Endothelial cell of umbilical vein (primary cell): Measurements from ENCODE around the gene C1QL4. TPM values are rescaled to one million over a fixed set of nuclear protein-coding genes. Genes with fewer than 3 reads are reported as not detected.

Experiments
- BruUV-seq: library from RNA; stranded (reverse); fragments of 400-500 nt; replicated peaks from 2 replicates; lab custom pipeline; 2021; lab: Mats Ljungman, UMichigan
- CTCF ChIA-PET: fragments of 300-600, 350-600 bp; sonication (Branson Sonifier 250); formaldehyde crosslinking; loops from one replicate; lab custom pipeline; 2021; ENCODE audit warnings: antibody characterized with exemption, inconsistent platforms; lab: Charles Lee
- POLR2A ChIA-PET: fragments of 300-600, 350-600 bp; sonication (Branson Sonifier 250); formaldehyde crosslinking; loops from one replicate; lab custom pipeline; 2021; ENCODE audit warnings: antibody characterized with exemption, inconsistent platforms; lab: Charles Lee
- DNase-seq: peaks from one replicate; pipeline ENCODE4 v3.0.0-alpha.2; 2011; ENCODE audit warnings: low read depth, low spot score
- FAIRE-seq: peaks from 2 replicates; lab custom pipeline; 2011; peaks lifted over from hg19 to GRCh38; lab: Jason Lieb, UNC
- H2AFZ ChIP-seq: 2 replicates; pipeline ENCODE4 v1.6.0; 2012; ENCODE audit warnings: low read depth, low read length, control low read depth, inconsistent platforms
- H3K27ac ChIP-seq: 2 replicates; pipeline ENCODE4 v1.5.1; 2011; ENCODE audit warnings: low read depth, mild to moderate bottlenecking, control low read depth, low read length, moderate library complexity; ENCODE audit not compliant: insufficient read depth
- H3K27me3 ChIP-seq, 2 experiments: 2 replicates each; pipeline versions ENCODE4 v1.6.0 to v1.6.1; 2011; ENCODE audit warnings: low read length in 2 of 2, mixed read lengths in 1 of 2; ENCODE audit not compliant: control insufficient read depth in 2 of 2, insufficient read depth in 2 of 2
- H3K36me3 ChIP-seq, 2 experiments: 2 replicates in 1 of 2; 3 replicates in 1 of 2; pipeline ENCODE4 v1.5.1; 2011; ENCODE audit warnings: low read length in 2 of 2, mild to moderate bottlenecking in 1 of 2, moderate library complexity in 1 of 2; ENCODE audit not compliant: control insufficient read depth in 2 of 2, insufficient read depth in 2 of 2; ENCODE audit errors: extremely low read depth in 1 of 2
- H3K4me1 ChIP-seq: 3 replicates; pipeline ENCODE4 v1.5.1; 2011; ENCODE audit warnings: mild to moderate bottlenecking, low read length; ENCODE audit not compliant: control insufficient read depth, insufficient read depth; ENCODE audit errors: extremely low read depth
- H3K4me2 ChIP-seq: 2 replicates; pipeline ENCODE4 v1.6.1; 2011; ENCODE audit warnings: low read length, control low read depth, mixed read lengths; ENCODE audit not compliant: insufficient read depth
- H3K4me3 ChIP-seq, 3 experiments: fragments of 200-600 bp in 1 of 3; sonication (generic), shearing (Covaris generic) in 1 of 3; replicated peaks in 1 of 3; 2 replicates each; pipeline ENCODE4 v1.5.1; 2011 to 2016; ENCODE audit warnings: control low read depth in 3 of 3, low read length in 3 of 3, mild to moderate bottlenecking in 2 of 3, inconsistent platforms in 1 of 3, low read depth in 1 of 3, moderate library complexity in 1 of 3; ENCODE audit not compliant: insufficient read depth in 1 of 3
- H3K79me2 ChIP-seq: 2 replicates; pipeline ENCODE4 v1.6.0; 2012; ENCODE audit warnings: low read length, inconsistent platforms; ENCODE audit not compliant: control insufficient read depth, insufficient read depth
- H3K9ac ChIP-seq: replicated peaks from 2 replicates; pipeline ENCODE3; 2011; ENCODE audit warnings: low read length, control low read depth; ENCODE audit not compliant: insufficient read depth; ENCODE audit errors: extremely low read depth
- H3K9me1 ChIP-seq: replicated peaks from 3 replicates; pipeline ENCODE4 v1.6.0; 2011; ENCODE audit warnings: mild to moderate bottlenecking, low read length; ENCODE audit not compliant: control insufficient read depth, insufficient read depth; ENCODE audit errors: extremely low read depth
- H3K9me3 ChIP-seq: replicated peaks from 2 replicates; pipeline ENCODE4 v1.5.1; 2012; ENCODE audit warnings: low read length, inconsistent platforms; ENCODE audit not compliant: control insufficient read depth, insufficient read depth
- H4K20me1 ChIP-seq: replicated peaks from 2 replicates; pipeline ENCODE3; 2011; ENCODE audit warnings: mild to moderate bottlenecking, low read length; ENCODE audit not compliant: control insufficient read depth, insufficient read depth; ENCODE audit errors: extremely low read depth
- EZH2 ChIP-seq: IDR thresholded peaks from 2 replicates; pipeline ENCODE4 v1.6.1; 2012; ENCODE audit warnings: borderline replicate concordance, low read depth, mild to moderate bottlenecking, moderate library complexity, low read length, inconsistent platforms; ENCODE audit not compliant: severe bottlenecking
- JUN ChIP-seq: IDR thresholded peaks from 2 replicates; pipeline ENCODE4 v1.6.1; 2011; ENCODE audit warnings: borderline replicate concordance, low read depth; ENCODE audit not compliant: insufficient read length, insufficient read depth
- MAX ChIP-seq: IDR thresholded peaks from 2 replicates; pipeline ENCODE4 v1.6.1; 2011; ENCODE audit not compliant: insufficient read depth, insufficient read length
- MYC ChIP-seq: IDR thresholded peaks from one replicate; pipeline ENCODE4 v1.6.1; 2011; ENCODE audit warnings: mild to moderate bottlenecking, low read depth, low read length
- dilution Hi-C: fragments of 300-500 bp; cut with MboI; formaldehyde crosslinking; loops from one replicate; pipeline ENCODE4 v1.15.0; 2019; ENCODE audit warnings: low sequenced_read_pairs; ENCODE audit not compliant: extremely low pct_ligation_motif_present
- intact Hi-C: fragments of 100-400 bp; cut with micrococcal nuclease; formaldehyde crosslinking; loops from one replicate; pipeline ENCODE4 v1.10.0; 2022
- polyA plus RNA-seq, 4 experiments: library from polyadenylated mRNA; depleted of rRNA in 3 of 4; stranded (reverse) in 3 of 4; unstranded in 1 of 4; fragments of >200 nt; gene quantifications; 2 replicates each; pipeline versions ENCODE4 v1.2.1 to v1.2.3, GENCODE V29; 2011 to 2012; ENCODE audit warnings: missing spikeins in 1 of 4
- total RNA-seq: library from RNA; stranded (reverse); gene quantifications from 2 replicates; pipeline ENCODE4 v1.2.3, GENCODE V29; 2021

C1QL4 gene
- total and polyA plus RNA-seq, 2 donors (not counting 3 experiments of a cell fraction or from before 2014, with no cell fraction given), result not detected

- H3K4me2 ChIP-seq, result no peak within 1 kb of the TSS
- dilution Hi-C loops, result no loop called here
- CTCF ChIA-PET, result interaction anchor here (0.8 to 12.9 kb wide), 16 partner anchors 8 to 315 kb away, joined by 3 to 173 read pairs (median 4); partner anchors contain the start of gene DNAJC22
Measured at GRCh38 chr12:49295082-49295936, 41.7 kb downstream of the C1QL4 start, which contains the start of gene PRPH. Gene PRPH (plus strand): TSS chr12:49295147. CDS start chr12:49295201, 54 bp downstream.

GRCh38 chr12:49294804-49295081 lies 42.2 kb downstream of the C1QL4 start:
- TF ChIP-seq EZH2, result no peak
- BruUV-seq, result no TSS peak
- Histone ChIP-seq H3K36me3 (no peaks in the 10 kb centered on the region), H4K20me1 (no peaks in the 10 kb centered on the region), H3K9ac (no peak overlapping the region), H3K9me3 (no peaks in the 10 kb centered on the region), H3K9me1 (no peaks in the 10 kb centered on the region), H3K27ac (no peak overlapping the region), H3K27me3 (peaks cover 32 to 42% of the 10 kb centered on the region in 2 experiments), H2AFZ (no peak overlapping the region), H3K79me2 (no peaks in the 10 kb centered on the region), H3K4me2 (no peak overlapping the region), H3K4me1 (peaks cover 3% of the 10 kb centered on the region), H3K4me3 (no peak overlapping the region)
- POLR2A ChIA-PET, result interaction anchor here (0.5 to 1.1 kb wide), 3 partner anchors 50 to 217 kb away, joined by 3 to 4 read pairs (median 3); partner anchors contain the start of gene SPATS2
- CTCF ChIA-PET, result interaction anchor here (0.8 to 12.9 kb wide), 15 partner anchors 8 to 316 kb away, joined by 3 to 173 read pairs (median 4); partner anchors contain the start of gene DNAJC22
- intact Hi-C loops (no loop called here), dilution Hi-C loops (no loop called here)
- no peak for DNase-seq
- FAIRE-seq, result no peak

More at GRCh38 chr12:49295082-49295936, 41.7 kb downstream of the C1QL4 start, which contains the start of gene PRPH:
- Histone ChIP-seq H3K9me1 (no peaks in the 10 kb centered on the region), H2AFZ (no peak within 1 kb of the TSS), H3K27me3 (peaks cover 32 to 42% of the 10 kb centered on the region in 2 experiments), H3K36me3 (no peaks in the 10 kb centered on the region), H3K27ac (no peak within 1 kb of the TSS), H3K9ac (no peak within 1 kb of the TSS), H3K9me3 (no peaks in the 10 kb centered on the region), H4K20me1 (no peaks in the 10 kb centered on the region), H3K4me1 (peaks cover 3% of the 10 kb centered on the region), H3K4me3 (no peak within 1 kb of the TSS), H3K79me2 (no peaks in the 10 kb centered on the region)
- POLR2A ChIA-PET, result interaction anchor here (0.6 to 1.1 kb wide), 2 partner anchors 50 to 72 kb away, joined by 3 to 4 read pairs; partner anchors contain the start of gene SPATS2
- no peak for FAIRE-seq
- DNase-seq, result no peak
- BruUV-seq, result no TSS peak
- intact Hi-C loops, result no loop called here
- no peak for TF ChIP-seq JUN
- TF ChIP-seq MYC, result no peak
- peak; percentile 81 for TF ChIP-seq EZH2
- TF ChIP-seq MAX, result no peak
